K562 (cell line): ENCODE results near the gene RNF13. TPM values are rescaled to one million over a fixed set of nuclear protein-coding genes. Genes with fewer than 3 reads are reported as not detected.

Source experiments
- CBX1 ChIP-seq: sonication (generic); IDR thresholded peaks from 2 replicates; pipeline ENCODE4 v1.6.1; 2016; ENCODE audit warnings: antibody characterized with exemption, low read depth, mild to moderate bottlenecking
- ELK1 ChIP-seq: sonication (generic); formaldehyde crosslinking; IDR thresholded peaks from 2 replicates; pipeline ENCODE4 v1.8.1; 2022; ENCODE audit warnings: missing genetic modification reagents
- GATAD2A ChIP-seq: fragments of 450-650 bp; IDR thresholded peaks from 2 replicates; pipeline ENCODE4 v1.6.1; 2017
- HNRNPLL ChIP-seq: fragments of 200-400 bp; formaldehyde crosslinking; IDR thresholded peaks from 2 replicates; pipeline ENCODE4 v1.6.1; 2017; ENCODE audit warnings: low read length, low read depth, mild to moderate bottlenecking; ENCODE audit not compliant: poor library complexity, severe bottlenecking
- KAT7 ChIP-seq: sonication (generic); formaldehyde crosslinking; IDR thresholded peaks from 2 replicates; pipeline ENCODE4 v1.8.0; 2022; ENCODE audit warnings: missing genetic modification reagents, mild to moderate bottlenecking, borderline replicate concordance
- KLF16 ChIP-seq: IDR thresholded peaks from 2 replicates; pipeline ENCODE4 v1.6.1; 2016; ENCODE audit warnings: antibody characterized with exemption
- PCBP2 ChIP-seq: fragments of 200-400 bp; formaldehyde crosslinking; IDR thresholded peaks from 2 replicates; pipeline ENCODE4 v1.6.1; 2018; ENCODE audit warnings: low read length, low read depth, mild to moderate bottlenecking, moderate library complexity; ENCODE audit not compliant: poor library complexity, severe bottlenecking
- SAP30 ChIP-seq: fragments of 200-600 bp; sonication (generic); IDR thresholded peaks from 2 replicates; pipeline ENCODE4 v1.6.1; 2012; ENCODE audit warnings: borderline replicate concordance, low read depth, mild to moderate bottlenecking, moderate library complexity, low read length, control low read depth, inconsistent platforms; ENCODE audit not compliant: insufficient read depth, poor library complexity, severe bottlenecking
- SMARCA5 ChIP-seq: fragments of 450-650 bp; IDR thresholded peaks from 2 replicates; pipeline ENCODE4 v1.6.1; 2016
- SPI1 ChIP-seq: IDR thresholded peaks from 2 replicates; pipeline ENCODE4 v1.6.1; 2011; ENCODE audit warnings: low read depth, low read length, control low read depth, borderline replicate concordance
- TBP ChIP-seq: optimal IDR thresholded peaks from 2 replicates; pipeline ENCODE3; 2011; ENCODE audit warnings: low read depth, low read length, improper control_type of control experiment
- ZNF121 ChIP-seq: sonication (generic); formaldehyde crosslinking; conservative IDR thresholded peaks from 2 replicates; pipeline ENCODE4 v1.8.0; 2022; ENCODE audit warnings: missing genetic modification reagents
- ZNF143 ChIP-seq: sonication (generic); formaldehyde crosslinking; IDR thresholded peaks from 2 replicates; pipeline ENCODE4 v1.9.0; 2022; ENCODE audit warnings: mild to moderate bottlenecking, missing genetic modification reagents
- polyA plus RNA-seq, 8 experiments: library from polyadenylated mRNA; depleted of rRNA in 4 of 8; stranded (reverse) in 5 of 8; unstranded in 3 of 8; fragments of >200 nt; fragmentation: Nextera tagmentation in 2 of 8; fragmentation: Illumina TruSeq in 1 of 8; extraction: Ambion mirVana in 2 of 8; extraction: Trizol in 1 of 8; gene quantifications; 2 replicates each; pipeline versions ENCODE4 v1.2.1 to v1.2.3, GENCODE V29; 2011 to 2014; ENCODE audit warnings: inconsistent platforms in 1 of 8, missing spikeins in 1 of 8
- total RNA-seq, 7 experiments: library from RNA; depleted of rRNA in 6 of 7; stranded (reverse); fragments of >200 nt in 6 of 7; fragmentation: Illumina TruSeq in 2 of 7; extraction: Trizol in 2 of 7; gene quantifications; 2 replicates each; pipeline versions ENCODE4 v1.2.1 to v1.2.3, GENCODE V29; 2011 to 2021; ENCODE audit warnings: low replicate concordance in 1 of 7
- TF ChIP-seq, protein P1 (sequence below), 2 experiments: fragments of 450-650 bp; formaldehyde crosslinking in 1 of 2; IDR thresholded peaks; 2 replicates each; pipeline versions ENCODE4 v1.4.0 to v1.6.1; 2014 to 2020; ENCODE audit warnings: mild to moderate bottlenecking in 2 of 2, borderline replicate concordance in 1 of 2, low read depth in 1 of 2
- TF ChIP-seq, protein P2 (sequence below), 3 experiments: fragments of 200-800 bp in 1 of 3; sonication (Bioruptor generic) in 1 of 3; sonication (generic) in 1 of 3; formaldehyde crosslinking in 1 of 3; IDR thresholded peaks; 2 replicates each; pipeline versions ENCODE4 v1.6.1 to v1.8.0; 2016 to 2022; ENCODE audit warnings: mild to moderate bottlenecking in 2 of 3, missing compliant biosample characterization in 2 of 3, missing genetic modification characterization in 2 of 3, missing genetic modification reagents in 1 of 3

The RNF13 gene
- total and polyA plus RNA-seq, 9 of the 15 experiments (the other 6 are each of a cell fraction or from before 2014, with no cell fraction given), result 12.7 to 35.8 (median 18.9) TPM

GRCh38 chr3:149813367-149814281 is 609 bp downstream of the RNF13 start (continued):
- no peak for TF ChIP-seq GATAD2A
- TF ChIP-seq KAT7 (CRISPR knock-in tag), result no peak
- no peak for TF ChIP-seq ELK1
- TF ChIP-seq TBP, result no peak
- no peak for TF ChIP-seq PCBP2
- no peak for TF ChIP-seq SMARCA5
- TF ChIP-seq ZNF143 (CRISPR knock-in tag), result no peak
- TF ChIP-seq ZNF121, result no peak
- no peak for TF ChIP-seq CBX1
- peak; percentile 67 for TF ChIP-seq SPI1
- TF ChIP-seq HNRNPLL, result no peak
- TF ChIP-seq KLF16, result no peak
- TF ChIP-seq SAP30, result peak; percentile 7
- TF ChIP-seq, protein P1, sequence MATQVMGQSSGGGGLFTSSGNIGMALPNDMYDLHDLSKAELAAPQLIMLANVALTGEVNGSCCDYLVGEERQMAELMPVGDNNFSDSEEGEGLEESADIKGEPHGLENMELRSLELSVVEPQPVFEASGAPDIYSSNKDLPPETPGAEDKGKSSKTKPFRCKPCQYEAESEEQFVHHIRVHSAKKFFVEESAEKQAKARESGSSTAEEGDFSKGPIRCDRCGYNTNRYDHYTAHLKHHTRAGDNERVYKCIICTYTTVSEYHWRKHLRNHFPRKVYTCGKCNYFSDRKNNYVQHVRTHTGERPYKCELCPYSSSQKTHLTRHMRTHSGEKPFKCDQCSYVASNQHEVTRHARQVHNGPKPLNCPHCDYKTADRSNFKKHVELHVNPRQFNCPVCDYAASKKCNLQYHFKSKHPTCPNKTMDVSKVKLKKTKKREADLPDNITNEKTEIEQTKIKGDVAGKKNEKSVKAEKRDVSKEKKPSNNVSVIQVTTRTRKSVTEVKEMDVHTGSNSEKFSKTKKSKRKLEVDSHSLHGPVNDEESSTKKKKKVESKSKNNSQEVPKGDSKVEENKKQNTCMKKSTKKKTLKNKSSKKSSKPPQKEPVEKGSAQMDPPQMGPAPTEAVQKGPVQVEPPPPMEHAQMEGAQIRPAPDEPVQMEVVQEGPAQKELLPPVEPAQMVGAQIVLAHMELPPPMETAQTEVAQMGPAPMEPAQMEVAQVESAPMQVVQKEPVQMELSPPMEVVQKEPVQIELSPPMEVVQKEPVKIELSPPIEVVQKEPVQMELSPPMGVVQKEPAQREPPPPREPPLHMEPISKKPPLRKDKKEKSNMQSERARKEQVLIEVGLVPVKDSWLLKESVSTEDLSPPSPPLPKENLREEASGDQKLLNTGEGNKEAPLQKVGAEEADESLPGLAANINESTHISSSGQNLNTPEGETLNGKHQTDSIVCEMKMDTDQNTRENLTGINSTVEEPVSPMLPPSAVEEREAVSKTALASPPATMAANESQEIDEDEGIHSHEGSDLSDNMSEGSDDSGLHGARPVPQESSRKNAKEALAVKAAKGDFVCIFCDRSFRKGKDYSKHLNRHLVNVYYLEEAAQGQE (IDR thresholded peaks at IDR 0.05; ENCODE audit: borderline replicate concordance), result peak; percentile 97
- TF ChIP-seq, protein P1 (CRISPR knock-in tag; IDR thresholded peaks at IDR 0.05; ENCODE audit: low read depth), result peak; percentile 84
- TF ChIP-seq, protein P2, sequence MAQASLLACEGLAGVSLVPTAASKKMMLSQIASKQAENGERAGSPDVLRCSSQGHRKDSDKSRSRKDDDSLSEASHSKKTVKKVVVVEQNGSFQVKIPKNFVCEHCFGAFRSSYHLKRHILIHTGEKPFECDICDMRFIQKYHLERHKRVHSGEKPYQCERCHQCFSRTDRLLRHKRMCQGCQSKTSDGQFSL (CRISPR knock-in tag; IDR thresholded peaks at IDR 0.05), result no peak
- TF ChIP-seq, protein P2 (tag; IDR thresholded peaks at IDR 0.05), result no peak
